GM23338 (cell line): Measurements from ENCODE around the gene IGF2BP2. TPM values are rescaled to one million over a fixed set of nuclear protein-coding genes. Genes with fewer than 3 reads are reported as not detected.
"Not testable (repeated sequence)": the region's sequence is repeated elsewhere in the genome, so short reads cannot be mapped to it uniquely, and the experiment has no call there.

Source experiments
- ATAC-seq: fragments of 200-7000 bp; cut with Tn5 transposase; 3 replicates; pipeline ENCODE4 v1.9.1; 2020
- DNase-seq: peaks from one replicate; pipeline ENCODE4 v3.0.0-alpha.2; 2015; ENCODE audit warnings: low spot score
- H2AFZ ChIP-seq: fragments of 200-600 bp; sonication (generic); 2 replicates; pipeline ENCODE4 v1.8.0; 2016; ENCODE audit warnings: antibody characterized with exemption, mild to moderate bottlenecking, moderate library complexity
- H3F3A ChIP-seq: fragments of 200-600 bp; sonication (generic); replicated peaks from 2 replicates; pipeline ENCODE4 v1.8.0; 2017; ENCODE audit warnings: antibody characterized with exemption, mixed run types, low read depth
- H3K27ac ChIP-seq: fragments of 200-600 bp; sonication (generic); 2 replicates; pipeline ENCODE4 v1.6.1; 2016; ENCODE audit warnings: low read depth
- H3K27me3 ChIP-seq: fragments of 200-600 bp; sonication (generic); 2 replicates; pipeline ENCODE4 v1.8.0; 2016; ENCODE audit warnings: mild to moderate bottlenecking, mixed run types, moderate library complexity; ENCODE audit not compliant: insufficient read depth
- H3K36me3 ChIP-seq: fragments of 200-600 bp; sonication (generic); 2 replicates; pipeline ENCODE4 v1.8.0; 2016; ENCODE audit warnings: mild to moderate bottlenecking; ENCODE audit not compliant: insufficient read depth
- H3K4me1 ChIP-seq: fragments of 200-600 bp; sonication (generic); 2 replicates; pipeline ENCODE4 v1.8.0; 2016; ENCODE audit warnings: mild to moderate bottlenecking, moderate library complexity; ENCODE audit not compliant: insufficient read depth
- H3K4me2 ChIP-seq: fragments of 200-600 bp; sonication (generic); 2 replicates; pipeline ENCODE4 v1.7.1; 2017; ENCODE audit warnings: mixed run types
- H3K4me3 ChIP-seq: fragments of 200-600 bp; sonication (generic); 2 replicates; pipeline ENCODE4 v1.6.1; 2016; ENCODE audit warnings: mixed run types
- H3K79me2 ChIP-seq: fragments of 200-600 bp; sonication (generic); replicated peaks from 2 replicates; pipeline ENCODE4 v1.8.0; 2017; ENCODE audit warnings: mild to moderate bottlenecking; ENCODE audit not compliant: insufficient read depth
- H3K9me2 ChIP-seq: fragments of 200-600 bp; sonication (generic); 2 replicates; pipeline ENCODE4 v1.8.0; 2017; ENCODE audit not compliant: insufficient read depth
- H4K20me1 ChIP-seq: fragments of 200-600 bp; sonication (generic); replicated peaks from 2 replicates; pipeline ENCODE4 v1.8.0; 2017; ENCODE audit warnings: mild to moderate bottlenecking; ENCODE audit not compliant: insufficient read depth
- H3K27ac Mint-ChIP-seq: 2 replicates; pipeline ENCODE4 v1.8.0; 2020; ENCODE audit warnings: inconsistent platforms, mild to moderate bottlenecking, moderate library complexity, mixed read lengths
- H3K27me3 Mint-ChIP-seq: 3 replicates; pipeline ENCODE4 v1.8.0; 2022; ENCODE audit warnings: low read depth, mild to moderate bottlenecking, moderate library complexity, mixed read lengths, inconsistent platforms; ENCODE audit not compliant: insufficient read depth, poor library complexity
- H3K36me3 Mint-ChIP-seq: 3 replicates; pipeline ENCODE4 v1.8.0; 2021; ENCODE audit warnings: low read depth, mild to moderate bottlenecking, inconsistent platforms, moderate library complexity, mixed read lengths
- H3K4me1 Mint-ChIP-seq: 3 replicates; pipeline ENCODE4 v1.8.0; 2020; ENCODE audit warnings: mild to moderate bottlenecking, inconsistent platforms, mixed read lengths
- H3K4me3 Mint-ChIP-seq: 3 replicates; pipeline ENCODE4 v1.8.0; 2021; ENCODE audit warnings: moderate library complexity, mild to moderate bottlenecking, inconsistent platforms, mixed read lengths
- H3K9me3 Mint-ChIP-seq: 3 replicates; pipeline ENCODE4 v1.8.0; 2020; ENCODE audit warnings: moderate library complexity, mild to moderate bottlenecking, inconsistent platforms, mixed read lengths
- CREB1 ChIP-seq: fragments of 250-450 bp; sonication (Bioruptor Pico); IDR thresholded peaks from 2 replicates; pipeline ENCODE4 v1.5.0; 2020; ENCODE audit warnings: low read depth, mild to moderate bottlenecking, moderate library complexity
- CTCF ChIP-seq, 2 experiments: fragments of 200-600 bp in 1 of 2; sonication (generic) in 1 of 2; conservative IDR thresholded peaks; 2 replicates each; pipeline versions ENCODE4 v1.5.1 to v1.6.1; 2016 to 2017; ENCODE audit warnings: antibody characterized with exemption in 2 of 2, low read depth in 2 of 2, mild to moderate bottlenecking in 2 of 2, moderate library complexity in 1 of 2
- ETS1 ChIP-seq: IDR thresholded peaks from 2 replicates; pipeline ENCODE4 v1.6.1; 2016; ENCODE audit warnings: antibody characterized with exemption
- EZH2 ChIP-seq: fragments of 200-600 bp; sonication (generic); IDR thresholded peaks from one replicate; pipeline ENCODE4 v1.8.0; 2017; ENCODE audit warnings: antibody characterized with exemption, mild to moderate bottlenecking, low read depth; ENCODE audit not compliant: unreplicated experiment
- EZH2phosphoT487 ChIP-seq: fragments of 200-600 bp; sonication (generic); IDR thresholded peaks from one replicate; pipeline ENCODE4 v1.8.1; 2018; ENCODE audit warnings: antibody characterized with exemption; ENCODE audit not compliant: unreplicated experiment
- JUNB ChIP-seq: IDR thresholded peaks from one replicate; pipeline ENCODE4 v1.6.1; 2016; ENCODE audit warnings: antibody characterized with exemption; ENCODE audit not compliant: unreplicated experiment
- NANOG ChIP-seq: IDR thresholded peaks from 2 replicates; pipeline ENCODE4 v1.6.1; 2016; ENCODE audit warnings: antibody characterized with exemption, borderline replicate concordance
- REST ChIP-seq: IDR thresholded peaks from one replicate; pipeline ENCODE4 v1.6.1; 2018; ENCODE audit warnings: antibody characterized with exemption; ENCODE audit not compliant: unreplicated experiment
- STAT1 ChIP-seq: IDR thresholded peaks from one replicate; pipeline ENCODE4 v1.6.1; 2016; ENCODE audit warnings: antibody characterized with exemption; ENCODE audit not compliant: unreplicated experiment
- ZNF114 ChIP-seq: fragments of 250-450 bp; sonication (Bioruptor Pico); IDR thresholded peaks from 2 replicates; pipeline ENCODE4 v1.5.0; 2020; ENCODE audit warnings: mild to moderate bottlenecking, moderate library complexity
- ZNF462 ChIP-seq: fragments of 250-450 bp; sonication (Bioruptor Pico); IDR thresholded peaks from 2 replicates; pipeline ENCODE4 v1.5.0; 2020; ENCODE audit warnings: mild to moderate bottlenecking, moderate library complexity
- polyA plus RNA-seq: library from polyadenylated mRNA; unstranded; fragments of >200 nt; fragmentation: Nextera tagmentation; extraction: Ambion mirVana; gene quantifications from 2 replicates; pipeline ENCODE4 v1.2.1, GENCODE V29; 2016
- total RNA-seq: library from RNA; depleted of rRNA; stranded (reverse); fragments of >200 nt; shearing (Covaris generic); gene quantifications from 2 replicates; pipeline ENCODE4 v1.2.3, GENCODE V29; 2014

The IGF2BP2 gene
- total and polyA plus RNA-seq, 2 experiments from 2014 or later = 82.9 to 84.5 TPM

GRCh38 chr3:185856652-185857051 lies 31.8 kb upstream of the IGF2BP2 start:
- Histone ChIP-seq H3K4me2 (no peak overlapping the region), H2AFZ (no peak overlapping the region), H3K79me2 (no peaks in the 10 kb centered on the region), H4K20me1 (no peaks in the 10 kb centered on the region), H3K9me2 (no peaks in the 10 kb centered on the region), H3K27ac (no peak overlapping the region), H3K4me1 (no peaks in the 10 kb centered on the region), H3K27me3 (no peaks in the 10 kb centered on the region), H3F3A (no peaks in the 10 kb centered on the region), H3K4me3 (no peak overlapping the region), H3K36me3 (no peaks in the 10 kb centered on the region)
- DNase-seq (no peak), ATAC-seq (no peak)
- Mint-ChIP-seq H3K9me3 (peaks cover 28% of the 10 kb centered on the region), H3K4me1 (no peaks in the 10 kb centered on the region), H3K36me3 (peaks cover 10% of the 10 kb centered on the region; the same call in 2 of the 3 replicates), H3K27ac (no peak overlapping the region), H3K4me3 (no peak overlapping the region), H3K27me3 (peaks cover 6% of the 10 kb centered on the region)
- TF ChIP-seq ETS1 = no peak
- no peak for TF ChIP-seq REST
- no peak for TF ChIP-seq JUNB
- TF ChIP-seq EZH2phosphoT487 = no peak
- TF ChIP-seq EZH2 = no peak
- TF ChIP-seq CTCF (conservative IDR thresholded peaks at IDR 0.05; ENCODE audit: low read depth in 2 of 2) = no peak
- TF ChIP-seq NANOG = no peak
- no peak for TF ChIP-seq ZNF114 (CRISPR knock-in tag)
- TF ChIP-seq STAT1 = no peak
- TF ChIP-seq ZNF462 (CRISPR knock-in tag) = no peak
- TF ChIP-seq CREB1 (CRISPR knock-in tag) = no peak

- not testable (repeated sequence) for ATAC-seq, DNase-seq, H3K27ac ChIP-seq, H3K9me2 ChIP-seq, H3K36me3 ChIP-seq, H3K27me3 ChIP-seq, H3K4me3 ChIP-seq, H3K4me1 Mint-ChIP-seq, H3K27me3 Mint-ChIP-seq, H3F3A ChIP-seq, H3K36me3 Mint-ChIP-seq, H3K4me2 ChIP-seq, H4K20me1 ChIP-seq, H3K4me3 Mint-ChIP-seq, H3K79me2 ChIP-seq, H3K4me1 ChIP-seq, H3K27ac Mint-ChIP-seq
- H3K9me3 Mint-ChIP-seq = peaks cover 28% of the 10 kb centered on the region
- peak overlapping the region; percentile 38; the same call in 1 of the 2 replicates for H2AFZ ChIP-seq
Observed at GRCh38 chr3:185853771-185854170, 28.9 kb upstream of the IGF2BP2 start.
